GM12878 (cell line): ENCODE data around the gene ELL2.

Experiments
- ASH2L ChIP-seq: fragments of 300-600, 200-600 bp; sonication (generic); IDR thresholded peaks from 2 replicates; pipeline ENCODE4 v1.6.1; 2017; ENCODE audit warnings: low read depth, mild to moderate bottlenecking, borderline replicate concordance
- BRCA1 ChIP-seq: IDR thresholded peaks from 2 replicates; pipeline ENCODE4 v1.6.1; 2011; ENCODE audit warnings: low read depth, low read length, improper control_type of control experiment
- CBFB ChIP-seq: IDR thresholded peaks from 2 replicates; pipeline ENCODE4 v1.6.1; 2016; ENCODE audit warnings: antibody characterized with exemption, low read depth
- GATAD2B ChIP-seq: fragments of 450-650 bp; conservative IDR thresholded peaks from 2 replicates; pipeline ENCODE4 v1.6.1; 2017; ENCODE audit warnings: low read depth, mild to moderate bottlenecking, moderate library complexity
- HDAC2 ChIP-seq: fragments of 200-600 bp; sonication (generic); IDR thresholded peaks from 2 replicates; pipeline ENCODE4 v1.6.1; 2017
- IKZF1 ChIP-seq: fragments of 450-650 bp; conservative IDR thresholded peaks from 2 replicates; pipeline ENCODE4 v1.6.1; 2017; ENCODE audit warnings: antibody characterized with exemption, mild to moderate bottlenecking
- MEF2A ChIP-seq: IDR thresholded peaks from 2 replicates; pipeline ENCODE4 v1.6.1; 2011; ENCODE audit warnings: low read depth, mild to moderate bottlenecking, low read length, moderate library complexity; ENCODE audit not compliant: insufficient read depth
- POLR2AphosphoS5 ChIP-seq: IDR thresholded peaks from 2 replicates; pipeline ENCODE4 v1.6.1; 2011; ENCODE audit warnings: mild to moderate bottlenecking, low read length, inconsistent platforms
- RCOR1 ChIP-seq: conservative IDR thresholded peaks from 2 replicates; pipeline ENCODE4 v1.6.1; 2012; ENCODE audit warnings: low read depth, low read length, improper control_type of control experiment
- ZNF24 ChIP-seq: fragments of 450-650 bp; IDR thresholded peaks from 2 replicates; pipeline ENCODE4 v1.6.1; 2017; ENCODE audit warnings: antibody characterized with exemption, mild to moderate bottlenecking
- TF ChIP-seq, protein P1 (sequence below), 3 experiments: IDR thresholded peaks in 2 of 3; conservative IDR thresholded peaks in 1 of 3; 2 replicates each; pipeline ENCODE4 v1.5.1; 2011; ENCODE audit warnings: low read depth in 3 of 3, low read length in 3 of 3, mild to moderate bottlenecking in 3 of 3, control low read depth in 2 of 3, moderate library complexity in 2 of 3, inconsistent platforms in 1 of 3, mixed read lengths in 1 of 3; ENCODE audit not compliant: control insufficient read depth in 2 of 3, insufficient read depth in 1 of 3; ENCODE audit errors: extremely low read depth in 1 of 3
- TF ChIP-seq, protein P2 (sequence below): IDR thresholded peaks from 2 replicates; pipeline ENCODE4 v1.6.1; 2012; ENCODE audit warnings: low read depth, low read length, improper control_type of control experiment
- TF ChIP-seq, protein P3 (sequence below): IDR thresholded peaks from 2 replicates; pipeline ENCODE4 v1.6.1; 2012; ENCODE audit warnings: low read depth, low read length, improper control_type of control experiment
- TF ChIP-seq, protein P4 (sequence below): IDR thresholded peaks from 2 replicates; pipeline ENCODE4 v1.6.1; 2011; ENCODE audit warnings: borderline replicate concordance, low read depth, mild to moderate bottlenecking, moderate library complexity, low read length; ENCODE audit not compliant: insufficient read depth, poor library complexity, severe bottlenecking

DNA sequence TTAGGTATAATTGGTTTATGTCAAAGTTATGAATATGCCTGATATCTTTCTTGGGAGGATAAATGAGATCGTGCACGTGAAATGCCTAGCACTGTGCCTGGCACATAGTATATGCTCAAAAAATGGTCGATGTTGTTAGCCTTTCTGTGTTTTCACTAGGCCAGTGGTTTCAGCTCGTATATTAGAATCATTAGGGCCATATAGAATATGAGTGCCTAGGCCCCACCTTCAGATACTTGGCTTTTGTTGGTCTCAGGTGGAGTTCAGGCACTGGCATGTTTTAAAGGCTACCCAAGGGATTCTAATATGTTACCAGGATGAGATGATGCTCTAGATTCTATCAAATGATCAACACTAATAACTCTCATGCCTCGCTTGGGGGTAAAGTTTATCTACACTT is 56.8 kb downstream of the ELL2 start:
- TF ChIP-seq, protein P1, sequence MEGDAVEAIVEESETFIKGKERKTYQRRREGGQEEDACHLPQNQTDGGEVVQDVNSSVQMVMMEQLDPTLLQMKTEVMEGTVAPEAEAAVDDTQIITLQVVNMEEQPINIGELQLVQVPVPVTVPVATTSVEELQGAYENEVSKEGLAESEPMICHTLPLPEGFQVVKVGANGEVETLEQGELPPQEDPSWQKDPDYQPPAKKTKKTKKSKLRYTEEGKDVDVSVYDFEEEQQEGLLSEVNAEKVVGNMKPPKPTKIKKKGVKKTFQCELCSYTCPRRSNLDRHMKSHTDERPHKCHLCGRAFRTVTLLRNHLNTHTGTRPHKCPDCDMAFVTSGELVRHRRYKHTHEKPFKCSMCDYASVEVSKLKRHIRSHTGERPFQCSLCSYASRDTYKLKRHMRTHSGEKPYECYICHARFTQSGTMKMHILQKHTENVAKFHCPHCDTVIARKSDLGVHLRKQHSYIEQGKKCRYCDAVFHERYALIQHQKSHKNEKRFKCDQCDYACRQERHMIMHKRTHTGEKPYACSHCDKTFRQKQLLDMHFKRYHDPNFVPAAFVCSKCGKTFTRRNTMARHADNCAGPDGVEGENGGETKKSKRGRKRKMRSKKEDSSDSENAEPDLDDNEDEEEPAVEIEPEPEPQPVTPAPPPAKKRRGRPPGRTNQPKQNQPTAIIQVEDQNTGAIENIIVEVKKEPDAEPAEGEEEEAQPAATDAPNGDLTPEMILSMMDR (IDR thresholded peaks at IDR 0.05 in 2 of 3, conservative IDR thresholded peaks at IDR 0.05 in 1 of 3; ENCODE audit: control insufficient read depth in 2 of 3, extremely low read depth in 1 of 3, insufficient read depth in 1 of 3, low read depth in 3 of 3, low read length in 3 of 3), result no peak
- no peak for TF ChIP-seq ASH2L
- TF ChIP-seq IKZF1, result no peak
- TF ChIP-seq BRCA1, result no peak
- no peak for TF ChIP-seq MEF2A
- no peak for TF ChIP-seq ZNF24
- no peak for TF ChIP-seq GATAD2B
- TF ChIP-seq CBFB, result no peak
- TF ChIP-seq, protein P2, sequence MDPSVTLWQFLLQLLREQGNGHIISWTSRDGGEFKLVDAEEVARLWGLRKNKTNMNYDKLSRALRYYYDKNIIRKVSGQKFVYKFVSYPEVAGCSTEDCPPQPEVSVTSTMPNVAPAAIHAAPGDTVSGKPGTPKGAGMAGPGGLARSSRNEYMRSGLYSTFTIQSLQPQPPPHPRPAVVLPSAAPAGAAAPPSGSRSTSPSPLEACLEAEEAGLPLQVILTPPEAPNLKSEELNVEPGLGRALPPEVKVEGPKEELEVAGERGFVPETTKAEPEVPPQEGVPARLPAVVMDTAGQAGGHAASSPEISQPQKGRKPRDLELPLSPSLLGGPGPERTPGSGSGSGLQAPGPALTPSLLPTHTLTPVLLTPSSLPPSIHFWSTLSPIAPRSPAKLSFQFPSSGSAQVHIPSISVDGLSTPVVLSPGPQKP, result no peak
- TF ChIP-seq, protein P3, sequence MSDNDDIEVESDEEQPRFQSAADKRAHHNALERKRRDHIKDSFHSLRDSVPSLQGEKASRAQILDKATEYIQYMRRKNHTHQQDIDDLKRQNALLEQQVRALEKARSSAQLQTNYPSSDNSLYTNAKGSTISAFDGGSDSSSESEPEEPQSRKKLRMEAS, result no peak
- no peak for TF ChIP-seq HDAC2
- TF ChIP-seq POLR2AphosphoS5, result no peak
- TF ChIP-seq, protein P4, sequence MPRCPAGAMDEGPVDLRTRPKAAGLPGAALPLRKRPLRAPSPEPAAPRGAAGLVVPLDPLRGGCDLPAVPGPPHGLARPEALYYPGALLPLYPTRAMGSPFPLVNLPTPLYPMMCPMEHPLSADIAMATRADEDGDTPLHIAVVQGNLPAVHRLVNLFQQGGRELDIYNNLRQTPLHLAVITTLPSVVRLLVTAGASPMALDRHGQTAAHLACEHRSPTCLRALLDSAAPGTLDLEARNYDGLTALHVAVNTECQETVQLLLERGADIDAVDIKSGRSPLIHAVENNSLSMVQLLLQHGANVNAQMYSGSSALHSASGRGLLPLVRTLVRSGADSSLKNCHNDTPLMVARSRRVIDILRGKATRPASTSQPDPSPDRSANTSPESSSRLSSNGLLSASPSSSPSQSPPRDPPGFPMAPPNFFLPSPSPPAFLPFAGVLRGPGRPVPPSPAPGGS, result no peak
- no peak for TF ChIP-seq RCOR1
